IPS-18a (cell line): ENCODE measurements around the gene SYCN.

ENCODE experiments used
- H3K27ac ChIP-seq: one replicate; pipeline ENCODE4 v1.5.1; 2013; ENCODE audit warnings: low read length
- H3K27me3 ChIP-seq: one replicate; pipeline ENCODE4 v1.6.1; 2013; ENCODE audit warnings: mild to moderate bottlenecking, low read length; ENCODE audit not compliant: control insufficient read depth, insufficient read depth
- H3K36me3 ChIP-seq: one replicate; pipeline ENCODE4 v1.6.1; 2013; ENCODE audit warnings: low read depth, low read length; ENCODE audit not compliant: control insufficient read depth
- H3K4me1 ChIP-seq: one replicate; pipeline ENCODE4 v1.6.1; 2013; ENCODE audit warnings: low read depth, low read length; ENCODE audit not compliant: control insufficient read depth
- H3K4me3 ChIP-seq: one replicate; pipeline ENCODE4 v1.5.1; 2013; ENCODE audit warnings: low read length
- H3K9ac ChIP-seq: one replicate; pipeline ENCODE4 v1.6.1; 2013; ENCODE audit warnings: mild to moderate bottlenecking, low read length, moderate library complexity
- H3K9me3 ChIP-seq: one replicate; pipeline ENCODE4 v1.6.1; 2013; ENCODE audit warnings: low read depth, low read length; ENCODE audit not compliant: control insufficient read depth

The SYCN gene

DNA sequence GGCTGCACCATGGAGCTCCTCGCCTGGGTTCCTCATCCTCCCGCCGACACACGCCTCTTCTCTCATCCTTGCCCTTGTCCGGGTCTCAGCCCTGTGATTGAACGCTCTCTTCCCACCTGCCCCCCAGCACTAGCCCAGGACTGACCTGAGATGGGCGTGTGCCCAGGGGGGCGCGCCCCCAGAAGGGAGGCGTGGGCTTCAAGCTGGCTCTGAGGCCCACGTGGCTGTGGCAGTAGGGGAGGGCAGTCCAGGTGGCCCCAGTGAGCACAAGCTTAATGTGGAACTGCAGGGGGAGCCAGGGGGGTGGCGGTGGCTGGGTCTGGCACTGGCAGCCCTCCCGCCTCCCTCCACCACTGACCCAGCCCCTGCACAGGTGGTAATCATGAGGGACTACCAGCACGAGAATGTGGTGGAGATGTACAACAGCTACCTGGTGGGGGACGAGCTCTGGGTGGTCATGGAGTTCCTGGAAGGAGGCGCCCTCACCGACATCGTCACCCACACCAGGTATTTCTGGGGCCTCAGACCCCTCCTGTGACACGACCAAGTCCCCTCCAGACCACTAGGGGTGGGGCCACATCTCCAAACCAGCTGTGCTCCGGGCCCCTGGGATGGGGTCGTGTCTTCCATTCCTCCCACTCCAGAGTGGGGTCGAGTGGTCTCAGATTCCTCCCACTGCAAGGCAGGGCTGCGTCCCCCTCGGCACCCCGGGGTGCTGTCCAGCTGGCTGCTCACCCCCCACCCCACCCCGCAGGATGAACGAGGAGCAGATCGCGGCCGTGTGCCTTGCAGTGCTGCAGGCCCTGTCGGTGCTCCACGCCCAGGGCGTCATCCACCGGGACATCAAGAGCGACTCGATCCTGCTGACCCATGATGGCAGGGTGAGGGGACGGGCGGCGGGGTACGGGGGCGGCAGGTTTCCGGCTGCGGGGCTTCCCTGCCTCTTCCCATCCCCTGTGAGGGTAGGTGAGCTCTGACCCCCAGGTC is 29.2 kb downstream of the SYCN start:
- Histone ChIP-seq H3K27ac (no peak overlapping the region), H3K9me3 (no peaks in the 10 kb centered on the region), H3K27me3 (no peaks in the 10 kb centered on the region), H3K4me3 (no peak overlapping the region), H3K36me3 (peaks cover 16% of the 10 kb centered on the region), H3K9ac (no peak overlapping the region), H3K4me1 (no peaks in the 10 kb centered on the region)

DNA sequence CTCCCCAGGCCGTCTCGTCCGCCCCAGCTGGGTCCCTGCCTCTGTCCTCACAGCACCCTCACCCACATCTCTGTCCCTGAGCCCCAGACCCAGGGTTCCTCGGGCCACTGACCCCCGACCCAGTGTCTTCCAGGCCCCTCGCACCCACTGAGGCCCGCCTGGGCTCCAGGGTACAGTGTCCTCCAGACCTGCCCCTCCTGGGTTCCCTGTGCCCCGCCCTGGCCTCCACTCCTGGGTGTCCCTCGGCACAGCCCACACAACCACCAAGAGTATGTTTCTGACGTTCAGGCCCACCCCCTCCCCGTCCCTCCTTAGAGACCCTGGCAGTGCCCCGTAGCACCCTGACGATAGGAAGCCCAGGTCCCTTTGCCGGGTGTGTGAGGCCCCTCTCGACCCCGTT is 29.9 kb downstream of the SYCN start:
- H3K36me3 ChIP-seq: peaks cover 13% of the 10 kb centered on the region

DNA sequence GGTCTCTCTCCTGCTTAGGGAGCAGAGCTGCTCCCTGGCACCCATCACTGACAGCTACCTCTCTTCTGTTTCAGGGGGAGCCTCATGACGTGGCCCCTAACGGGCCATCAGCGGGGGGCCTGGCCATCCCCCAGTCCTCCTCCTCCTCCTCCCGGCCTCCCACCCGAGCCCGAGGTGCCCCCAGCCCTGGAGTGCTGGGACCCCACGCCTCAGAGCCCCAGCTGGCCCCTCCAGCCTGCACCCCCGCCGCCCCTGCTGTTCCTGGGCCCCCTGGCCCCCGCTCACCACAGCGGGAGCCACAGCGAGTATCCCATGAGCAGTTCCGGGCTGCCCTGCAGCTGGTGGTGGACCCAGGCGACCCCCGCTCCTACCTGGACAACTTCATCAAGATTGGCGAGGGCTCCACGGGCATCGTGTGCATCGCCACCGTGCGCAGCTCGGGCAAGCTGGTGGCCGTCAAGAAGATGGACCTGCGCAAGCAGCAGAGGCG is 30.5 kb downstream of the SYCN start:
- no peaks in the 10 kb centered on the region for H3K9me3 ChIP-seq
- no peak overlapping the region for H3K27ac ChIP-seq
- no peak overlapping the region for H3K9ac ChIP-seq
- H3K4me1 ChIP-seq: peaks cover under 1% of the 10 kb centered on the region
- no peak overlapping the region for H3K4me3 ChIP-seq
- no peaks in the 10 kb centered on the region for H3K27me3 ChIP-seq
- H3K36me3 ChIP-seq: peaks cover 8% of the 10 kb centered on the region

More for the DNA sequence above, 29.9 kb downstream of the SYCN start:
- no peak overlapping the region for H3K4me3 ChIP-seq
- H3K9ac ChIP-seq: no peak overlapping the region
- H3K27ac ChIP-seq: no peak overlapping the region
- H3K9me3 ChIP-seq: no peaks in the 10 kb centered on the region
- no peaks in the 10 kb centered on the region for H3K4me1 ChIP-seq
- no peaks in the 10 kb centered on the region for H3K27me3 ChIP-seq

DNA sequence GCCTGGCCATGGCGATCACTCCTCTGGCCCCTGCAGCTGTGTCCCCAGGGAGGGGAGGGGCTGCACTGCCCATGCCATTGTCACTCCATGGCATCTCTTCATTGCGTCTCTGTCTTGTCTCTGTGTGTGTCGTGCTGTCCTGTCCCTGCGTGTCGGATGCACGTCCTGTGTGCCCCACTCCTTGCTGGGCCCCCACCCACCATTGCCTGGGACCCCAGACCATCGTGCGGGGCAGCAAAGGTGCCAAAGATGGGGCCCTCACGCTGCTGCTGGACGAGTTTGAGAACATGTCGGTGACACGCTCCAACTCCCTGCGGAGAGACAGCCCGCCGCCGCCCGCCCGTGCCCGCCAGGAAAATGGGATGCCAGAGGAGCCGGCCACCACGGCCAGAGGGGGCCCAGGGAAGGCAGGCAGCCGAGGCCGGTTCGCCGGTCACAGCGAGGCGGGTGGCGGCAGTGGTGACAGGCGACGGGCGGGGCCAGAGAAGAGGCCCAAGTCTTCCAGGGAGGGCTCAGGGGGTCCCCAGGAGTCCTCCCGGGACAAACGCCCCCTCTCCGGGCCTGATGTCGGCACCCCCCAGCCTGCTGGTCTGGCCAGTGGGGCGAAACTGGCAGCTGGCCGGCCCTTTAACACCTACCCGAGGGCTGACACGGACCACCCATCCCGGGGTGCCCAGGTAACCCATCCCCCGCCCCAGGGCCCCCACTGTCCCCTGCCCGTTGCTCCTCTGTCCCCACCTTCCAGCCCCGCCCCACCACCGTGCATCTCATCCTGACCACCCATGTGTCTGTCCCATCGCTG is 31.2 kb downstream of the SYCN start:
- Histone ChIP-seq H3K4me3 (no peak overlapping the region), H3K36me3 (peaks cover 4% of the 10 kb centered on the region), H3K9ac (no peak overlapping the region), H3K9me3 (no peaks in the 10 kb centered on the region), H3K4me1 (peaks cover 6% of the 10 kb centered on the region), H3K27ac (no peak overlapping the region), H3K27me3 (no peaks in the 10 kb centered on the region)

DNA sequence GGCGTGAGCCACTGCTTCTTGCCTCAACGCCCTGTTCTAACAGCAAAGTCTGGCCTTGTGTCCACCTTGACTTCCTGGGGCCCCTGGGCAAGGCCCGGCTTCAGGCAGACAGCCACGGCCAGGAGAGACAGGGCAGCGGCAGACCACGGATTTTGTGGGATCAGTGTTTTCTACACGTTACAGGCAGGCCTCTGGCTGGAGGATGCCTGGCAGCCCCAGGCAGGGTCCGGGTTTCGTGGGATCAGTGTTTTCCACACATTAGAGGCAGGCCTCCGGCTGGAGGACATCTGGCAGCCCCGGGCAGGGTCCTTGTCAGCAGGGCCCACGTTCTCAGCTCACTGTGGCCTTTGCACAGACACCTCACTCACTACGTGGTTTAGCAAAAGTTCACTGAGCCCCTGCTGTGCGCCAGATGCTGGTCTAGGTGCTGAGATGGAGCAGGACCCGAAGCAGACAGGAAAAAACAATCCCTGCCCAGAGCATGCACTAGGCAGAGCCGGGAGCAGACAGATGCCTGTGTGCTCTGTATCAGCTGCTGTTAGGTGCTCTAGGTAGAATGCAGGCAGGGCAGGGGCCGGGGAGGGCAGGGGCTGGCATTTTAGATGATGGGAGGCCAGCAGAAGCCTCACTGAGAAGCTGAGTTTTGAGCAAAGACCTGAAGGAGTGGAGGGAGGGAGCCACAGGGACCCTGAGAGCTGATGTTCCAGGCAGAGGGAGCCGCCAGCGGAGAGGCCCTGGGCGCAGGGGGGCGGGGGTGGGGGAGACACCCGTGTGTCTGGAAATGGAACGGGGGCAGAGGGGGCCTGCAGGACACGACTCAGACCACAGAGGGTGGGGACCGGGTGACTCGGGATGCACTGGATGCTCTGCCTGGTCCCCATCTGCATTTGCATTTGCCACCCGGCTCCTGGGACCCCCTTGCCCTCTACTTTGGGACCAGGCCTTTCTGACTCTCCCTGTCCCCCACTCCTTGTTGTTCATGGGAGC is 32.3 kb downstream of the SYCN start:
- H3K9ac ChIP-seq: no peak overlapping the region

DNA sequence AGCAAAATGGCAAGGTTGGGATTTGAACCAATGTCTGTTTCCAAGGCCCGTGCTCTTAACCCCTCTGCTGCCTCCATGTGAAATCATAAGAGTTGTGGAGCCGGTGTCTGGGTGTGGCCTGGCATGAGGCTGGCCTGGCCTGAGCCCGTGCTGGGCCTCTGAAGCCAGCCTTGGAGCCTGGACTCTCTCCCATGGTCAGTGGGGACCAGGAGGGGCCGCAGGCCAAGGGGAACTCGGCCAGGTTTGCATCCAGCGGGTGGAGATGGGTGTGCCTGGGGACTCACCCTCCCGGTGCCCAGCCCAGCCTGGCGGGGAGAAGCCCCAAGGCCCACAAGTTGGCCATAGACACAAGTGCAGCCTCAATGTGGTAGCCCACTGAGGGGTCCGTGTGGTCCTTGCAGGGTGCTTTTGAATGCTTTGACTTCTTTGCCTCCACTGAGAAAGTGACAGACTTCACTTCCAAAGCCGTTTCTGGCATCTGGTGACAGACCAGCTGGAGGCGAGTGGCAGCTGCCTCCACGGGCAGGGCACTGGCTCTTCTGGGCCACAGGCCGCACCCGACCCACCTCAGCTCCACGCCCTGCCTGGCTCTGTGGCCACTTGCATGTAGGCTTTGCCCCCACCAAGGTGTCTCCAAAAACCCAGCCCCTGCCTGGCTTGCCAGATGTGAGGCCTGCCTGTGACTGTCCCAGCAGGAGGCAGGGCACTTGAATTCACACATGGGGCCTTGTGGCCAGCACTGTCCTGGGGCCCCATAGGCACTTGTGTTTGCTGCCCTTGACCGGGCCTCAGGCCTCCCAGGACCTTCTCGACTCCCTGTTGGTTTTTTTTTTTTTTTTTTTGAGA is 33.5 kb downstream of the SYCN start:
- no peak overlapping the region for H3K27ac ChIP-seq
- peaks cover 19% of the 10 kb centered on the region for H3K4me1 ChIP-seq
- H3K36me3 ChIP-seq: peaks cover 4% of the 10 kb centered on the region

More for the DNA sequence above, 32.3 kb downstream of the SYCN start:
- no peaks in the 10 kb centered on the region for H3K9me3 ChIP-seq
- peaks cover 4% of the 10 kb centered on the region for H3K36me3 ChIP-seq
- no peaks in the 10 kb centered on the region for H3K27me3 ChIP-seq
- H3K4me3 ChIP-seq: no peak overlapping the region
- H3K27ac ChIP-seq: no peak overlapping the region
- peaks cover 16% of the 10 kb centered on the region for H3K4me1 ChIP-seq

DNA sequence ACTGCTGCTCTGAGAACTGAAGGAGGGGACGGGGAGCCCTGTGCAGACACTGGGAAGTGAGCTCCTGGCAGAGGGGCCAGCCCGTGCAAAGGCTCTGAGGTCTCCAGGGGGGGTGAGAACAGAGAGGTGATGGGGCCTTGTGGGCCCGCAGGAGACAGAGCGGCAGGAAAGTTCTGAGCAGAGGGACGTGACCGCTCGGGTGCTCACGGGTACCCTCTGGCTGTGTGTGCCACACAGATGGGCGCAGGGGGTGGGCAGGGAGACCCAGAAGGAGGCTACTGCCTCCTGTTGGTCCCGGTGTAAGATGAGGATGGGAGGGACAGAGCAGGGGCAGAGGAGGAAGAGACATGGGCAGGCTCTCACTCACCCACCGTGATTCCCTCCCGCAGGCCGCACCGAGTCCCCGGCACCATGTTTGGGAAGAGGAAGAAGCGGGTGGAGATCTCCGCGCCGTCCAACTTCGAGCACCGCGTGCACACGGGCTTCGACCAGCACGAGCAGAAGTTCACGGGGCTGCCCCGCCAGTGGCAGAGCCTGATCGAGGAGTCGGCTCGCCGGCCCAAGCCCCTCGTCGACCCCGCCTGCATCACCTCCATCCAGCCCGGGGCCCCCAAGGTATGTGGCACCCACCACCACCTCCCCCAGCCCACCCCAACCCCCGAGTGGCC is 34.8 kb downstream of the SYCN start:
- no peak overlapping the region for H3K27ac ChIP-seq
- H3K27me3 ChIP-seq: no peaks in the 10 kb centered on the region
- H3K4me3 ChIP-seq: no peak overlapping the region
- no peaks in the 10 kb centered on the region for H3K9me3 ChIP-seq
- H3K36me3 ChIP-seq: peaks cover 4% of the 10 kb centered on the region
- H3K4me1 ChIP-seq: peaks cover 19% of the 10 kb centered on the region
- H3K9ac ChIP-seq: no peak overlapping the region

More for the DNA sequence above, 33.5 kb downstream of the SYCN start:
- H3K9me3 ChIP-seq: no peaks in the 10 kb centered on the region
- H3K27me3 ChIP-seq: no peaks in the 10 kb centered on the region
- H3K9ac ChIP-seq: no peak overlapping the region
- H3K4me3 ChIP-seq: no peak overlapping the region

DNA sequence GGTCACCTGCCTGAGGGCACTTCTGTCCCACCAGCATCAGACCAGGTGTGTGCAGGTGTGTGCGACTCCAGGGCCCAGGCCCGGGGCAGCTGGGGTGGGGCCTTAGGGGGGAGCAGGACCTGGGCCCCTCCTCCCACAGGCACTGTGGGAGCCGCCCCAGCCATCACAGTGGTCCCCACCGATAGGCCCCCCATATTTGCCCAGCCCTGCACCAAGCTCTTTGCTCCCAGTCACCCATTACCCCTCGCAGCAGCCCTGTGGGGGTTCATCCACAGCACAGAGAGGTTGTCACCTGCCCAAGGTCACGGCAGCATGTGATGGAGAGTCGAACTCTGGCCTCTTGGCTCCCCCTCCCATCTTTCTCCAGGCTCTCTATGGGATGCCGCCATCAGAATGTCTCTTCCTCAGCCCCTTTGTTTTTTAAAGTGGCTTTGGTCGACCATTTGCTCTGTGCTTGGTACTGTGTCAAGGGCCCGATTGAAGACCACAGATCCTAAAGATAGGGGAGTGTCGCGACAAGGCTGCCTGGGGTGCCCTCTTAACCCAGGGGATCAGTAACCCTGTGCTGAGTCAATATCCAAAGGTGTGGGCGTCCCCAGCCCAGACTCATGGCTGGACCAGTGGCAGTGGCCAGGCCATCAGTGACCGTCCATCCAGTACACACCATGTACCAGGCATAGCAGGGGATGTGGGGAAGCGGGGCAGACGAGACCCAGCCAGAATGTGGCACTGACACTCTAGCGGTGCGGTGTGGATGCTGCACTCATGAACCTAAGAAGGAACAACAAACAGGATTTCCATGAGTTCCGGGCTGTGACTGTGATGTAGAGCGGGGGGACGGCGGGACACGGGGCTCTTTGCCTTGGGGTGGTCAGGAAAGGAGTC is 35.6 kb downstream of the SYCN start:
- no peaks in the 10 kb centered on the region for H3K9me3 ChIP-seq
- peaks cover 4% of the 10 kb centered on the region for H3K36me3 ChIP-seq
- H3K4me3 ChIP-seq: no peak overlapping the region
- peaks cover 19% of the 10 kb centered on the region for H3K4me1 ChIP-seq
- no peaks in the 10 kb centered on the region for H3K27me3 ChIP-seq
- H3K27ac ChIP-seq: no peak overlapping the region
- no peak overlapping the region for H3K9ac ChIP-seq

DNA sequence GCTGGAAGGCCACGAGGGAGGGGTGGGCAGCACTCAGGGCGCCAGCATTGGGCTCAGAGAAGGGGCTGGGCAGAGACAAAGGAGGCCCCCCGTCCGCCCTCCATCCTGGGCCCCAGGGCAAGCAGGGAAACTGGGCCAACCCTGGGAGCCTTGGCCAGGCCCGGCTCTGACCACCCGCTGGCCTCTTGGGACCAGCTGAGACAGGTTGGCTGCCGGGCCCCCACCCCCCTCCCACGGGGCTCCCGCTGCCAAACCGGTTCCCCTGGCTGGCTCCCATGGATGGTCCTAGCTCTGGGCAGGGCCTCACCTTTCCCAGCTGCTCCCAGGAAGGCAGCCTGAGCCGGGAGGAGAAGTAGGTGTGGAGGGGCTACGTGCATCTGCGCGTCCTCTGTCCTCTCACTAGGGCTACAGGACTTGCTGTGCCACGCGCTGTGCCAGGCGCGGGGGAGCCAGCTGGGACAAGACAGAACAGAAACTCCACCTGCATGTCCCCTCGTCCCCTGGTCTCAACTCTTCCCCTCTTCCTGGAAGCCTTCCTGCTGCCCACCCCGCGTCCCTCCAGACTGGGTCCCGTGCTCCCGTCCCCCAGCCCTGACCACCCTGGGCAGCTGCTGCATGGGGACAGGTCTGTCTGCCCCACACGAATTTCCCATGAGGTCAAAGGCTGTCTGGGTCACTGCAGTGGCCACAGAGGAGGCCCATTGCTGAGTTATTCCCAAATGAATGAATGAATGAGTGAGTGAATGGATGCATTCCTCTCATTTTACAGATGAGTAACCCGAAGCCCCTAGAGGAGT is 36.4 kb downstream of the SYCN start:
- H3K36me3 ChIP-seq: peaks cover 4% of the 10 kb centered on the region
- no peaks in the 10 kb centered on the region for H3K27me3 ChIP-seq
- H3K9me3 ChIP-seq: no peaks in the 10 kb centered on the region
- H3K27ac ChIP-seq: no peak overlapping the region
- no peak overlapping the region for H3K4me3 ChIP-seq
- no peak overlapping the region for H3K9ac ChIP-seq
- peaks cover 19% of the 10 kb centered on the region for H3K4me1 ChIP-seq
